K562 (cell line): ENCODE results near the gene EPHX1.

Experiments used
- ATF2 ChIP-seq: sonication (generic); formaldehyde crosslinking; IDR thresholded peaks from 2 replicates; pipeline ENCODE4 v1.8.1; 2022; ENCODE audit warnings: missing genetic modification reagents
- CC2D1A ChIP-seq: fragments of 450-650 bp; IDR thresholded peaks from 2 replicates; pipeline ENCODE4 v1.6.1; 2017; ENCODE audit warnings: mild to moderate bottlenecking
- EGR1 ChIP-seq: fragments of 450-650 bp; conservative IDR thresholded peaks from 2 replicates; pipeline ENCODE4 v1.6.1; 2017; ENCODE audit warnings: mild to moderate bottlenecking
- GTF2F1 ChIP-seq: IDR thresholded peaks from 2 replicates; pipeline ENCODE4 v1.6.1; 2011; ENCODE audit warnings: low read depth, low read length, improper control_type of control experiment
- POLR2A ChIP-seq: fragments of 450-650 bp; conservative IDR thresholded peaks from 2 replicates; pipeline ENCODE4 v1.6.1; 2016
- POLR2AphosphoS2 ChIP-seq: IDR thresholded peaks from 2 replicates; pipeline ENCODE4 v1.6.1; 2012; ENCODE audit warnings: low read length, improper control_type of control experiment
- POLR2AphosphoS5 ChIP-seq: IDR thresholded peaks from 2 replicates; pipeline ENCODE4 v1.6.1; 2011; ENCODE audit warnings: mild to moderate bottlenecking, low read depth, low read length, moderate library complexity; ENCODE audit not compliant: control insufficient read depth, insufficient read depth
- PRMT5 ChIP-seq: sonication (generic); formaldehyde crosslinking; IDR thresholded peaks from 2 replicates; pipeline ENCODE4 v1.5.0; 2020; ENCODE audit warnings: missing genetic modification reagents
- U2AF1 ChIP-seq: fragments of 200-400 bp; formaldehyde crosslinking; optimal IDR thresholded peaks from 2 replicates; pipeline ENCODE3; 2017; ENCODE audit warnings: mild to moderate bottlenecking, low read depth, low read length, moderate library complexity
- TF ChIP-seq, protein P1 (sequence below): fragments of 250-450 bp; sonication (Bioruptor Pico); IDR thresholded peaks from 2 replicates; pipeline ENCODE4 v1.5.0; 2021; ENCODE audit warnings: mild to moderate bottlenecking, borderline replicate concordance

DNA sequence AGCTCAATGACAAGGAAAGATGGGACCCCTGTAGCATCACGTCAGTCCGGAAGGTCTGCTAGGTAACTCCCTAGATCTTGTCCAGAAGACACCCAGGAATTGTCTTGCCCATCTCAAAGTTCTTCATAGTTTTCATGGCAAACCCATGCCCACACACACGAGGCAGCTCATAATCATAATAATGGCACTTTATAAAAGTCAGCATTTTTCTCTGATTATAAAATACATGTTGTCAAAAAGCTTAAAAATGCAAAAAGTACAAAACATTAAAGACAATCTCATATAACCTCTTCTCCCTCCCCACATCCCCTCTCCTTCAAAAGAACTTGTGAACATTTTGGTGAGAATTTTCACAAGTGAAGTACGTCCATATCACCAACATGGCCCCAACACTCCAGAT, 30.8 kb downstream of the EPHX1 start:
- no peak for TF ChIP-seq GTF2F1
- TF ChIP-seq, protein P1, sequence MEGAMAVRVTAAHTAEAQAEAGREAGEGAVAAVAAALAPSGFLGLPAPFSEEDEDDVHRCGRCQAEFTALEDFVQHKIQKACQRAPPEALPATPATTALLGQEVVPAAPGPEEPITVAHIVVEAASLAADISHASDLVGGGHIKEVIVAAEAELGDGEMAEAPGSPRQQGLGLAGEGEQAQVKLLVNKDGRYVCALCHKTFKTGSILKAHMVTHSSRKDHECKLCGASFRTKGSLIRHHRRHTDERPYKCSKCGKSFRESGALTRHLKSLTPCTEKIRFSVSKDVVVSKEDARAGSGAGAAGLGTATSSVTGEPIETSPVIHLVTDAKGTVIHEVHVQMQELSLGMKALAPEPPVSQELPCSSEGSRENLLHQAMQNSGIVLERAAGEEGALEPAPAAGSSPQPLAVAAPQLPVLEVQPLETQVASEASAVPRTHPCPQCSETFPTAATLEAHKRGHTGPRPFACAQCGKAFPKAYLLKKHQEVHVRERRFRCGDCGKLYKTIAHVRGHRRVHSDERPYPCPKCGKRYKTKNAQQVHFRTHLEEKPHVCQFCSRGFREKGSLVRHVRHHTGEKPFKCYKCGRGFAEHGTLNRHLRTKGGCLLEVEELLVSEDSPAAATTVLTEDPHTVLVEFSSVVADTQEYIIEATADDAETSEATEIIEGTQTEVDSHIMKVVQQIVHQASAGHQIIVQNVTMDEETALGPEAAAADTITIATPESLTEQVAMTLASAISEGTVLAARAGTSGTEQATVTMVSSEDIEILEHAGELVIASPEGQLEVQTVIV (CRISPR knock-in tag): no peak
- TF ChIP-seq POLR2A: no peak; the same call in 1 of the 2 replicates
- peak; percentile 48; the same call in 1 of the 2 replicates for TF ChIP-seq POLR2AphosphoS2
- no peak for TF ChIP-seq CC2D1A
- TF ChIP-seq PRMT5 (CRISPR knock-in tag): no peak
- TF ChIP-seq ATF2: no peak
- TF ChIP-seq POLR2AphosphoS5: no peak
- TF ChIP-seq EGR1: no peak
- no peak for TF ChIP-seq U2AF1
